Activated T-helper 1 cell treated with anti-CD3 and anti-CD28 coated beads, Interleukin-2, amount 50 U/mL, for 16 hours (primary cell): ENCODE results near the gene TC2N.
"Not testable (repeated sequence)": the region's sequence is repeated elsewhere in the genome, so short reads cannot be mapped to it uniquely, and the experiment has no call there.

Source experiments
- DNase-seq, 2 donors: peaks; one replicate each; pipeline ENCODE4 v3.0.0-alpha.2; 2020; ENCODE audit warnings: low read depth in 1 of 2, low spot score in 1 of 2

TC2N gene

DNA sequence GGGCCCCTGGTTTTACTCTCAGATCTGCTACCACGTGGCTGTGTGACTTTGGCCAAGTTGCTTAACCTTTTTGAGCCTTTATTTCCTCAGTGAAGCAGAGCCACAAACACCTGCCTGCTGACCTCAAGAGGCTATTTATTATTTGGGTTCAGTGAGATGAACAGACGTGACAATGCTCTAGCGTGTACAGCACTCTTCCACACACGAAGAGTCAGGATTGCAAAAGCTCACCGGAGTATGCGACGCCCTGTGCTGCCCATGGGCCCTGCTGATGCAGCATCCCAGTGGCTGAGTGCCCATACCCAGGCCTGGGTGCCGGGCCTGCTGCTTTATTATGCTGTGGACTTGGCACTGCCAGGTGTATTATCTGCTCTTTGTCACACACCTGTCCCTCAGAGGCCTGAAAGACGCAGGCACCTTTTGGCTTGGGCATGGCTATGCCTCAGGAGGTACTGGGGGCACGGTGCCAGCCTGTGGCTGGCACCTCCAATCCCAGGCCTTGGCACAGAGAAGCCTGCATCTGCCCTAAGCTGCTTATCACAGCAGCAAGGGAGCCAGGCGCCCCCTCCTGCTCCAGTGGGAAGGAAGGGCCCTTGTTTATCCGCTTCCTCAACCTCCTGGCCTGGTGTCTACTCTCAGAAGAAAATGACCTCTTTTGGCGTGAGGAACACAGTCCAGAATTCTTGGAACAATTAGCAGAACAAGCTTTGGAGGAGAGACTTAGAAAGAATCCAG is 22.3 kb upstream of the TC2N start:
- DNase-seq = no peak

DNA sequence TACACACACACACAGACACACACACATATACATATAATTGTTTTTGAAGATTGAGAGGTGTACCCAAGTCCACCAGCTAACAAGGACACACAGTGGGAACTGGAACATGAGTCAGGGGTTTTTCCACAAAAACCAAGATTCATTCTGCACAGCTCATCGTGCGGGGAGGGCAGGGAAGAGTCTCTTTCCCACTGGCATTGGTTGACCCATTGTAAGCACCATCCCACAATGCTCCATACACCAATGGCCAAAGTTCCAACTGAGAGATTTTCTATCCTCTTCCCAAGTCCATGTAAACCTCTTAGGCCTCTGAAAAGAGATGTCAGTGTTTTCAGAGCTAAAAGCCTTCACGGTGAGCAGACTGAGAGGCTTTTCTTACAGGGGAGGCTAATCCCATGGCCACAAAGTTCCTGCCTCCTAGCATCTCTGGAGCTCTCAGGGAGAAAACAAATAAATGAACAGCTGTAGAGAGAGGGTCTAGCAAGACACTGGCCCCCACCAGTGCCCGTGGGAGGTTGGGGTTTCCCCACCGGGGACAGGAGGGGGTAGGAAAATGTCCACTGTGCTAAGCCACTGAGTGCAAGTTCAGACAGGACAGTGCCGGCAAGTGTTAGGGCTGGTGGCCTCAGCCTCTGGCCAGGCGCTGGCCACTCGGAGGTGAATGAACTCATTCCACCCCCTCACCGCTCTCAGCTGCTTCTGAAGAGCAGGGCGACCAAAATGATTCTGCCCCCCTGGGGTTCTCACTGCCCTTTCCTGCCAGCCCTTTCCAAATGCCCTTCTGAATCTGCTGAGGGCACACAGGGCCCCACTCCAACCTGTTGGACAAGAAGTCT is 21.5 kb upstream of the TC2N start:
- no peak for DNase-seq

DNA sequence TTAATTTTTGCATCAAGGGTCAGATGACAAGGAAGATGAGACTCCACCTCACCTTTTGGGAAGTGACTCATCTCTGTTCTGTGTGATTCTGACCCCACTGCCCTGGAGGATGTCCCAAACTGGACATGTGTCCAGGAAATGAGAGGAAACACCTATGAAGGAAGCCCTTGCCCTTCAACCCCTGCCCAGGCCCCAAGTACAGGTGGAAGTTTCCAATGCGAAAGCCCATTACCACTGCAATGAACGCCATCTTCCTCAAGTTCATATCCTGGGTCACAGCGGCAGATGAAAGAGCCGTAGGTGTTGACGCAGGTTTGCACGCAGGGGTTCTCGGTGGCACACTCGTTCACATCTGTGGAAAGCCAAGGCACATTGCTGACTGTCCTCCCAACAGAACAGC is 19.6 kb upstream of the TC2N start:
- no peak for DNase-seq

DNA sequence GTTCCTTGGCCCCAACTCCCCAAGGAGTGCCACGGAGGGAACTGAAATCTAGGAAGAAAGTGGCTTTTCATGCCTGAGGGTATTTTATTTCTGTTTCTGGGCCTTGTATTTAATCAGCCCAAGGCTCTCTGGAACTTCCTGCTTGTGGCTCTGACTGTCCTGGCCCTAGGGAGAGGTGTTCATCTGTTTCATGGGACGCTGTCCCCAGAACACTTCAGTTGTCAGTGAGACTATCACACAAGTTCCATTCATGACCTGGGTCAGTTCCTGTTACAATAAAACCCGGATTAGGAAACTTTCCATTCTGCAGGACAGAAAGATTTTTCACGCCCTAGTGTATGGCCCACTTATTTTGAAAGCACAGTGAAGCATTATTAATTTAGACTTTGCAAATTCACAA is 18.5 kb upstream of the TC2N start:
- DNase-seq = no peak

DNA sequence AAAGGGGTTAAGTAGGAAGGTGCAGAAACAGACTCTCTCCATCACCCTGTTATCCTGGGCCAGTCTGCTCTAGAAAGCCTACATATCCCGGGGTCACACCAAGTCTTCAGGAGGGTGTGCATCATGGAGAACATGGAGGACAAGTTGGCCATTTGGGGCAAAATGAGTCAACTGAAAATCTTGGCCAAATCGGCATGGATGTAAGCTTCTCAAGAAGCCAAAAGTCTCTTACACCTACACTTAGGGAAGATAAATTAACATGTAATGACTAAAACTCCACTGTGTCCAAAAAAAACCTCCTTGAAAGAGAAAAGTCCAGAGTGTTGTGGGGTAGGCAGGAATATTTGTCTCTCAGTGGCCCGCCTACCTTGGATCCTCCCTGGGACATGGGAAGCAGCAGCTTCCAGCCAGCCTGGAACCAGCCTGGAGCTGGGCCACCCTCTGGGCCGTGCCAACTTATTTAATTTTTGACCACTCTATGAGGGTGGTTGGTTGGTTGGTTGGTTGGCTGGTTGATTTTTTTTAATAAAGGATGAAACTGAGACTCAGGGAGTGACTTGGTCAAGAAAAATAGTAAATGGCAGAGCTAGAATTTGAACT is 17.9 kb upstream of the TC2N start:
- DNase-seq = no peak

DNA sequence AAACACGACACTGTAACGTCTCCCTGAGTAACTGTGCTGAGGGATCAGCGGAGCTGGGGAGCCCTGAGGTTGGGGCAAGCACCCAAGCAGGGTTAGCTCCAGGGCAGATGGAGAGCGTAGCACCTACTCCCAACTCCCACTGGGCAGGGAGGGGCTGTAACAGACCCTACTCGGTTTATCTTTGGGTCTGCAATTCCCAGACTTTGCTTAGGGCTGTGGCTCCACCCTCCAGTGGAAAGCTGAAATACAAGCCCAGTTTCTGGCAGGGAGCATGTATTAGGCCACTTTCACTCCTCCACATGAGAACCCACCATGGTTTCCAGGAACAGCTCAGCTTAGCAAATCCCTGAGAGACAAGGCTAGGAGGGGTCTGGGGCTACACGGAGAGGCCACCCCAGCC is 17.3 kb upstream of the TC2N start:
- DNase-seq = no peak

DNA sequence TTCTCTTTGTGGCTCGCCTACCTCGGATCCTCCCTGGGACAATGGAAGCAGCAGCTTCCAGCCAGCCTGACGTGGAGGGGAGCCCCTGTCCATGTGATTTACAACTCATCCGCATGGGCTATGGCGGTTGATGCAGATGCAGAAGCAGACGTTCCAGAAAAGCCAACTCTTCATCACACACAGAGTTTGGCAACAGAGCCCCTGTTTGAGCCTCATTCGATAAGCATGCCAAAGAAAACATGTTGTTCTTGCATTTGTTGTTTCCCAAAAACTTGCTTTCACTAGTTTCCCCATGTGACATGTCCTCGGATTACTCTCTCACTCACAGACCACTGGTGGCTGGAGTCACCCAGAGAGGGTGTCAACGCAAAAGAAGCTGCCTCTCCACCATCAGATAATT is 16.4 kb upstream of the TC2N start:
- DNase-seq = no peak

DNA sequence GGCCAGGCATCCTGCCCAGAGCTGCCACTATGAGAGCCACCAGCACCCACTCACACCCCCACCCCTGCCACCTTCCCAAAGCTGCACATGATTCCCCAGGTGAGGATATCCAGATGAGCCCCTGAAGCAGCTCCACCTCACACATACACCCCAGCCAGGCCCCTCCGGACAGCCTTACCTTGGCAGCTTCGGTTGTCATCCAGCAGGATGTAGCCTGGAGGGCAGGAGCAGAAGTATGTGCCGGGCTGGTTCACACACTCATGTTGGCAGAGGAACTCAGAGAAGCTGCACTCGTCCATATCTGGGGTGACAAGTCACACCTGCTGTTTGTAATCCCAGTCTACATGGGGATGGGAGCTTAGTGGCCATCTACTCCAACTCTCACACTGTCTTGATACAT is 15.4 kb upstream of the TC2N start:
- no peak for DNase-seq

DNA sequence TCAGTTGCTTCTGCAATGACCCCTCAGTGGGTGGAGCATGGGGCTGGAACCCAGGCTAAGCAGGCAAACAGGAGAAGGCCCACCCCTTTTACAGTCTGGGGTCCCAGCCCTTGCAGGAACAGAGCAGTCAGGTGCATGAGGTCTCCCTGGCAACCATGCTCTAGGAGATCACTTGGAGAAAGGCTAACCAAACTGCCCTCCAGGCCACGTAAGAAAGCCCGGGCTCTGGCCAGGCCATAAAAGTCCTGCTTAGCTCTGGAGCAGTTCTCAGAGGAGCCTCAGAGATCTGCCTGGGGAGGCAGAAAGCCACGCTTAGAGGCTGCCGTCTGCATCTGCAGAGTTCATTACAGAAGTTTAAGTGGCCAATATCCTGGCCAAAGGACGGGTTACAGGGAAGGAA is 15.0 kb upstream of the TC2N start:
- DNase-seq = no peak

DNA sequence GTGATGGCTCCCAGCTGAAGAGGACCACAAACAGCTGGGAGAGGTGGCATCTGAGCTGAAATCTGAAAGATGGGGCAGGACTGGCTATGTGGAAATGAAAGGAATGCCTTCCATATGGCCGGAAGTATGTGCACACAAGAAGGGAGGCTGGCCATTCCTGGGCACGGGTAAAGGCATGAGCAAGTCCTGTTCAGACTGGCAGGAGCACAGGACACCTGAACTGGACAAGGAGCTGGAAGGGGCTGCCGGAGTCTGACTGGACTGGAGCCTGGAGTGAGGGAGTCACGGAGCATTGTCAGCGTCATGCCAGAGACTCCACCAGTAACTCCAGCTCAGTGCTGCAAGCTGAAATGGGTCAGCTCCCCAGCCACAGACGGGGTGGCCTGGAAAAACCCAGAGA is 11.9 kb upstream of the TC2N start:
- DNase-seq = no peak

DNA sequence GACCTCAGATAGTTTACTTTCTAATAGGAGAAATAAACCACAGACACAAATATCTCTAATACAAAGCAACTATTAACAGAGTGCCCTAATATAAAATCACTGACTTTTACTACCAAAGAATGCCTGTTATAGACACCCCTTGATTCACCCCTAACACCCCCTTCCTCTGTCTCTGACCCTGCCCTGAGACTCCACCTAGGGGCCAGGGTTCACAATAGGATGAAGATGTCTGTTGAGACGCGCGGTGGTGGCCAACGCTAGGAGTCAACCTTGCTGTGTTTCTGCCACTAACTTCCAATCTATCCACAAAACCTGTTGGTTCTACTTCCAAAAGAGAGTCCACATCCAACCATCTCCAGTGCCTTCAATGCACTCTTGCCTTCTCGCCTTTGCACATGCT is 10.9 kb upstream of the TC2N start:
- no peak for DNase-seq

DNA sequence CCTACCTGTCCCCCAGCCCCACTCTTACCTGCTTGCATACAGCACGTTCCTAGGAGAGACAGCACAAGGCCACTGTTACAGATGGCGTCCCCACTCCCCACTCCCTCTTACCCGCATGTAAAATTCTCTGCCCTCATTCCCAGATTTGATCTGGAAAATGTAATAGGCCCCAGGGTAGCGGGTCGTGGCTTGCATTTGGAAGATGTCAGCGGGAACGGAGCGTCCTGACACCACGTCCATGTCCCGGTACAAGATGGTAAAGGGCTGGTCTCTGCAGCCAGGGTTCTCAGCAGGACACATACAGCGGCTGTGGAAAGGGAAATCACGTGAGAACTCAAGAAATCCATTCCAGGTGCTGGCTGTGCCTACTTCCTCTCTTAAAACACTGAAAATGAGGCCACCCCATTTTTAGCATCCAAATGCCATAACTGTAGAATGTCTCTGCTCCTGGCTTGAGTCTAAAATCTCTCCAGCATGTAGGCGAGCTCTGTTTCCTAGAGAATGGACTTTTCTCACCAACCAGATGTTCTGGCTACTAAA is 10.1 kb upstream of the TC2N start:
- no peak for DNase-seq

DNA sequence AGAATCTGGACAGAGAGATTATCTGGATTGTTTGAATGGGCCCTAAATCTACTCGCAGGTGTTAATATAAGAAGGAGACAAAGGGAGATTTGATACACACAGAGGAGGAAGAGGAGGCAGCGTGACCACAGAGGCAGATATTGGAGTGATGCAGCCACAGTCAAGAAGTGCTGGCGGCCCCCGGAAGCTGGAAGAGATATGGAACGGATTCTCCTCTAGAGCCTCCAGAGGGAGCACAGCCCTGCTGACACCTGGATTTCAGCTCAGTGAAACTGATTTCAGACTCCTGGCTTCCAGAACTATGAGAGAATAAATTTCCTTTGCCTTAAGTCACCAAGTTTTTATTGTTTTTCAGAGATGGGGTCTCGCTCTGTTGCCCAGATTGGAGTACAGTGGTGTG is 9.2 kb upstream of the TC2N start:
- DNase-seq = no peak

DNA sequence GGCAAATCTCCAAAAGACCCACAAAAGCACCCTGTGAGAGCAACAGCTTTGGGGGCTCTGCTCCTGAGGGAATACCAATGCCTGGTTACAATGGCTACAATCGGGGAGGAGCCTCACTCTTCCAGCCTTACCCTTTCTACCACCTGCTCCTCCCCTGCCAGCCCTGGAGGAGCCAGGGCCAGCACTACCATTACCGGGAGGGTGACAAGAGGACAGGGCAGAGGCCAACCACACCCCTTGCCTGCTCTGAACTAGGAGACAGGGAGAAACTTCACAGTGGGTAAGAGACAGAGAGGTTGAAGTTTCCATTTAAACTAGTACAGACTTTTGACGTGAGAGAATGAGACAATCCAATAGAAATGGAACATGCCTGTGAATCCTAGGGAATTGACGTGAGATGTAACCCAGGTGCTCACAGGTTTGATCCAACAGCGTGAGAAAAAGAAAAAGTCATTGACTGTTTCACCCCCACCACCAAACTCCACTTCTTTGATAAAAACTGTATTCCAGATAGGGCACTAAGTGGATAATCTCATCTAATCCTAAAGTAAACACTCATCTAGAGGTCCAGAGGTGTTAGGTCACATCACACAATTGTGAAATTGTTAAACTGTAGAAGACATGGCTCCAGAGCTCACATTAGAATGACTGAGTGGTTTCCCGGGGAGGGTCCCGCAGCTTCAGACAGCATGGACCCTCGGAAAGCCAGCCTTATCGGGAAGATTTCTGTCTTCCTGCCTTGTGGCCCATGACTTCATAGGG is 8.4 kb upstream of the TC2N start:
- no peak for DNase-seq

DNA sequence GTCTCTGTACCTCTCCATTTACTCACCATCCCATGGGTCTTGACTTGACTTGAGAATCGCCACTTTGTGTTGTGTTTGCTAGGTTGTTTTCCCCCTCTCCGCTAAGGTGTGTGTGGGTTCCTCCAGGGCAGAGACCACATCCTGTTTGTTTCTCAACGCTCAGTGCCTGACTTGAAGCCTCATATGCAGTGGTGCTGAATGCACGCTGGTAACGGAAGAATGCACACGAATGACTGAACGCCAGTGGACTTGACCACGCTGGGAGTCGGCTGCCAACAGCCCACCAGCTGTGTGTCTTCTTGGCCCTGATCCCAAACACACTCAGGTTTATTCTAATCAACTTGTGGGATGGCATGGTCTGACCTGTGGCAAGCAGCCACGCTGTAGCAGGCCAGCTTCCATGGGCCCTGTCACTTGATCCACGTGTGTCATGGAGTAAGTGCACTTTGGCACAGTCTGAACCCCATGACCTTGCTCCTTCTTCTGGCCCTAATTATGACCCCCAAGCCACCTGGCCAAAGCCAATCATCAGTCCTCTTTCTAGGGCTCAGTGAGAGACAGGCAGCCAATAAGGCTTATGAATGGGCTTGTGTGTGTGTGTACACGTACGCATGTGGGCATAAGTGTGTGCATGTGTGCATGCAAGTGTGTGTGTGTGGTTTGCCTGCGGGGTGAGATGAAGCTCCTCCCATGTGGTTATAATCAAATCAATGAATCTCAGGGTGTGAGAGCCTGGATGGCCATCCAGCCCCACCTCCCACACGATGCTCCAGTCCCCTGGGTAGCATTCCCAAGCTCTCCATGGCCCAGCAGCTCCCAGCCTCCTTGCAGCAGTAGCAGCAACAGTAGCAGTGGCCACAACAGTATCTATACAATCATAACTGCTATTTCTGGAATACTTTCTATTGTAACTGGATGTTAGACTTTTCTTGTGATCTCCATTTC is 6.4 kb upstream of the TC2N start:
- DNase-seq = peak; percentile 58 to 61

DNA sequence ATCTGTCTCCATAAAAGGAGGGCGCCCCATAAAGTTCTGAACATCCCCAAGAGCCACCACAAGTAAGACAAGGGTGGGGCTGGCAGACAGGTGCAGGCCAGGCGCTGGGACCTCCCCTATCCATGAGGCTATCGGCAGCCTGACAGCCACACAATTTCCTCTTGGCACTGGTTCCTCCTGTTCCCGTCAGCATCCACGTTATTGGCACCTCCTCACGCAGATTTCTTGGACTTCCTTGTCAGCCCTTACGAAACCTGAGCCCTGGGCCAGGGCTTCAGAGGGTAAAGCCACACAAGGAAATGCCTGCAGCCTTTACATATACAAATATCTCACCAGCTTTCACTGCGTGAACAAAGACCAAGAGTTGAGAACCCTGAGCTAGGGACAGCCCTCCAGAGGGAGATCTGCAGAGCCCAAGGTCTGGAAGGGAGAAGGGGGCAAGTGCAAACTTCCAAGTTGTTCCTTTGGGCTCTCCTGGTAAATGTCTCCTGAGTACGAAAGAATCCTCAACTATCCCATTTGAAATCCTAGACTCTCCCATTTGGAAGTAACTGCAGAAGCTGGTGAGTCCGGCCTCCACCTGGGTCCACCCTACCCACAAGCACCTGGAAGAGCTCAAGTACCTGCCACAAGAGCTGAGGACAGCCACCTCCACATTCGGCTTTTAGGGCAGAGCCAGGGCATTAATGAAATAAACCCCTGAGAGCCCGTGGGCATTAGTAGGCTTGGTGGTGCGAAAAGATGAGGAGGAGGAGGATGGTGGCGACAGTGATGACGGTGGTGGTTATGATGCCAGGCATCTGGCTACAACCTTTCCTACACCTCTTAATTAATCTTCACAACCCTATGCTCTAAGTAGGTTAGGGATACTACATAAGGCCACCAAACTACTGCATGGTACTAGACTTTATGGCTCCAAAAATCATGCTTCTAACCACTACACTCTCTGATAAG is 5.5 kb upstream of the TC2N start:
- DNase-seq = peak in 1 of 2 donors; percentile 35

DNA sequence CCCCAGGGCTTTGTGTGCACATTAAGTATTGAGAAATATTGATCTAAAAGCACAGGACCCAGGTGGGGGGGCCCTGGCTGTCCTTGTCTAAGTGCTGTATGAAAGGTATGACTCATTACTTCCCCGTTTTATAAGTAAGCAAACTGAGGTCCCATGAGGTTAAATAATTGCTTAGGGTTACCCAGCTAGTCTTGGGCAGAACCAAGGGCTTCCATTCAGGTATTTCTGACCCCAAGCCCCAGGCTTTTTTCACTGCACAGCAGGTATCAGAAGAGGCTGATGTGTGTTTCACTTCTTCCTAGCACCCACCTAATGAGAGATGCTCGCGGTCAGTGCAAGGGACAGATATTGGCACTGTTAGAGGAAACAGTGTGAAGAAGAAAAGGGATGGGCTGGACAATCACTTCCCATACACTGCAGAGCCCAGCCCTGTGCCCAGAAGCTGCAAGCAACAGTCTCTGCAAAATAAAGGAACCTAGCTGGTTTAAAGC is 4.7 kb upstream of the TC2N start:
- no peak for DNase-seq

DNA sequence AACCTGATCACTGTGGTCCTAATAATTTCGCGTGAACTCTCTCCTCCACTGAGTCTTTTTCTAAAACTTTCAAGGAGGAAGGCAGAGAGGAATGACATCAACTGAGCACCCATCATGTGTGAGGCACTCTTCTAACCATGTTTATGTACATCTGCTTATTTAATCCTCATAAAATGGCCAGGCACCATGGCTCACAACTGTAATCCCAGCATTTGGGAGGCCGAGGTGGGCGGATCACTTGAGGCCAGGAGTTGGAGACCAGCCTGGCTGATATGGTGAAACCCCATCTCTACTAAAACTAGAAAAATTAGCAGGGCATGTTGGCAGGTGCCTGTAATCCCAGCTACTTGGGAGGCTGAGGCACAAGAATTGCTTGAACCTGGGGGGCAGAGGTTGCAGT is 4.1 kb upstream of the TC2N start:
- DNase-seq = not testable (repeated sequence)

DNA sequence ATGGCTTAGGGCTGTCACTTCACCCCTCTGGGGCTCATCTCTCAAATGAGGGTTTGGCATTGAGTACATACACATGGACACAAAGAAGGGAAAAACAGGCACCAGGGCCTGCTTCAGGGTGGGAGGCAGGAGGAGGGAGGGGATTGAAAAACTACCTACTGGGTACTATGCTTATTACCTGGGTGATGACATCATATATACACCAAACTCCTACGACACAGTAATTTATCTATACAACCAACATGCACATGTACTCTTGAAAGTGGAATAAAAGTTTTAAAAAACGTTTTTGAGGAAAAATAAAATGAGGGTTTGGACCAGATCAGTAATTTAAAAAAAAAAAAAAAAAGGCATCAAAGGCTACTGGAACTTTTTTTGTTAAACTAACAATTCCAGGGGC is 3.6 kb upstream of the TC2N start:
- DNase-seq = no peak
